ENCODE data around the gene MROH8.
A peak's percentile ranks its signal among the peaks of the same experiment; 100 is the strongest.

The MROH8 gene

GRCh38 chr20:37178839-37179682 lies at the start of gene MROH8, which contains the start of gene RPN2:
Gene MROH8 (minus strand): TSS chr20:37179548.
Gene RPN2 (plus strand): TSS chr20:37179330. CDS start chr20:37179357, 27 bp downstream.
- DNase-seq, result peak; percentile 95

DNA sequence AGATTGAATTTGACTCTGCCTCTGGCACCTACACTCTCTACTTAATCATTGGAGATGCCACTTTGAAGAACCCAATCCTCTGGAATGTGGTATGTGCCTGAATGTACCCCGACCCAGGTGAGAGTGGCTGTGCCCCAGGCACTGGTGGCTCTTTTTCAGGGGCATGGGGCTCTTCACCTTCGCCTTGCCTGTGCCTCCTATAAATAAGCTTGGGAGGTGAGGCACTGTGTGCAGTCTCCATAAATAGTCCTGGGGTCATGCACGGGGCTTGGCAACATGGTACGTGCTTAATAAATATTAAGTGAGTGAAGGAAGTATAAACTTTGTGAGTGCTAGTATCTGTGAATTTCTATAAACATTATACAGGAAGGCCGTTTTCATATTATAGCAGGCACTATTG lies 49.3 kb upstream of the MROH8 start:
- no peak for DNase-seq

- DNase-seq, result no peak
Observed at GRCh38 chr20:37228082-37228481, 48.7 kb upstream of the MROH8 start.

DNA sequence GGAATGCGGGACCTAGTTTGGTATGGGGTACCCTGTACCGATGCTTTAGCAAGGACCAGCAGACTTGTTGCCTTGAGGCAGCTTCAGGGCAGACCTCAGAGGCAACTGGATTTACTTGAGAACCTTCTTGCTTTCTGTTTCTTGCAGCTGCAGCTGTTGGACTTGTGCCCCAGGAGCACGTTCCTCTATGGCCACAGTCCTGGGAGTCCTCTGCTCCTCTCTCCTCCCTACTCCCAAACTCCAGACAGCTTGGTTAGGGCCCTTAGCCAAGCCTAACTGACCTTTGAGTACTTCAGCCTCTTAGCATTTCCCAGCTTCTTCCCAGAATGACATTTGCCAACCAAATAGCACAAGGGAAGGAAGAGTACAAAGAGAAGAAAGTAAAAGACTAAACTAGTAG lies 47.5 kb upstream of the MROH8 start:
- no peak for DNase-seq

DNA sequence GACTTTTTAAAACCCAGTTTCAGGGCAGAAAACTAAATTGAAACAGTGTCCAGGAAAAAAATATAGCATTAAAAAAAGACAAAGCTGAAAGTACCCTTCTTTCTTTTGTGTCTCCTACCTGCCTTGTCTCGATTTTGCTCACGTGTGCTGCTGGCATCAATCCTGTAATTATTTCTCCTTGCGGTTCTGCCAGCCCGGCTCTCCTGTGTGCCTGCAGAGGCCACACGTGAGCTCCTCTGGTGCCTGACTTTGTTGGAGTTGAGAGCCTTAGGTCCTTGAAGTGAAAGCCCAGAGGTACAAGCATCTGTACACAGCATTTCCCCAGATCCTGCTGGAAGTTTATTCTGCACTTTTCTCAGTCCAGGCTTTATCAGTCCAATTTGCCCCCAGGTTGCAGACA lies 45.8 kb upstream of the MROH8 start:
- DNase-seq, result no peak

- DNase-seq, result peak; percentile 28
Observed at GRCh38 chr20:37223053-37223452, 43.7 kb upstream of the MROH8 start.

DNA sequence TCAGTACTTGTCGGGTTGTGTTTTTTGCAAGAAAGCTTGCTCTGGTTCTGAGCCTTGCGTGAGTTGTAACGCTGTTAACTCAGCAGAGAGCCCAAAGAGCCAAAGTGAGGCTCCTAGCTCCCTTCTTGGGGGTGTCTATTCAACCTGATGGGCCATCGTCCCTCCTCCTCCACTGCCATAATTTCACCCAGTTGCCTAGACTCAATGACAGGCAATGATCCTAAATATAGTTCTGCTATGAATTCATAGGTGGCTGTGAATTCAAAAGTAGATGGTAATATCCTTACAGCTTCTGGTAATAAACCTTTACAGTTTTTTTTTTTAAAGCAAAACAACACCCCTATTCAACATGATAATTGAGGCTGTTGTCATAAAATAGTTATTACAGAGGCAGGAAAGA lies 42.7 kb upstream of the MROH8 start:
- DNase-seq, result no peak

- DNase-seq, result no peak
Observed at GRCh38 chr20:37220731-37221130, 41.4 kb upstream of the MROH8 start.

DNA sequence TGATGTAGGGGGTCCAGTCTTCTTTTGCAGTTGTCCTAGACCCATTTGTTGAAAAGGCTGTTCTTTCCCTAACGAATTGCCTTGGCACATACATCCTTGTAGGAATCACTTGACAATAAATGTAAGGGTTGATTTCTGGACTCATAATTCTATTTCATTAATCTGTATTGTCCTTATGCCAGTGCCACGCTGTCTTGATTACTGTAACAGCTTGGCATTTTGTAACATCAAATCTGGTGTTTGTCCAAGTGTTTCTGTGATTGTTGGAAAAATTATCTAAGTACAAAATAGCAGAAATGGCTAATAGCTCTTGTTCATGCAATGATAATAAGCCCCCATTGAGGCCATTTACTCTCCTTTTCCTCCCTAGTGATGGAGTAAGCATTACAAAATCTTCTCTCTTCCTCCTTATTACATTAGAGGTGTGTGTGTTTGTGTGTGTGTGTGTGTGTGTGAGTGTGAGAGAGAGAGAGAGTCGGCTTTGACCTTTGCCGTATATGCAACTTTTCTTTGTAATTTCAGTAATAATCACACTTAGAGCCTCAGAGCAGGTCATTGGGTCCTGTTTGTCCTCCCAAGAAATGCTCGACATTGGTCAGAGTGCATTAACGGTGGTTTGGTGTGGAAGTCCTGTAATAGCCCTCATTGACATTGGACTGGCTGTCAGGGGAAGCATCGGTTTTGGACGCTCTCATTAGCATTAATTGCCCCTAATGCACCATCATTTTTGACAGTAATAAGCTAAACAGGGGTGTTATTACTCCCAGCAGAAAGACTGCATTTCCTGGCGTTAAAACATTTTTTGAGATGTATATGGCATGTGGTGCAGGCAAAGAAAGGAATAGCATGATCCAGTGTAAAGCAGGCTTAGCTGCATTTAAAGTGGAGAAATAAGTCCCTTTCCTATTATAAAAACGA lies 40.7 kb upstream of the MROH8 start:
- no peak for DNase-seq

- no peak for DNase-seq
Observed at GRCh38 chr20:37218976-37219375, 39.6 kb upstream of the MROH8 start.

GRCh38 chr20:37218441-37218840 lies 39.1 kb upstream of the MROH8 start:
- DNase-seq, result no peak

DNA sequence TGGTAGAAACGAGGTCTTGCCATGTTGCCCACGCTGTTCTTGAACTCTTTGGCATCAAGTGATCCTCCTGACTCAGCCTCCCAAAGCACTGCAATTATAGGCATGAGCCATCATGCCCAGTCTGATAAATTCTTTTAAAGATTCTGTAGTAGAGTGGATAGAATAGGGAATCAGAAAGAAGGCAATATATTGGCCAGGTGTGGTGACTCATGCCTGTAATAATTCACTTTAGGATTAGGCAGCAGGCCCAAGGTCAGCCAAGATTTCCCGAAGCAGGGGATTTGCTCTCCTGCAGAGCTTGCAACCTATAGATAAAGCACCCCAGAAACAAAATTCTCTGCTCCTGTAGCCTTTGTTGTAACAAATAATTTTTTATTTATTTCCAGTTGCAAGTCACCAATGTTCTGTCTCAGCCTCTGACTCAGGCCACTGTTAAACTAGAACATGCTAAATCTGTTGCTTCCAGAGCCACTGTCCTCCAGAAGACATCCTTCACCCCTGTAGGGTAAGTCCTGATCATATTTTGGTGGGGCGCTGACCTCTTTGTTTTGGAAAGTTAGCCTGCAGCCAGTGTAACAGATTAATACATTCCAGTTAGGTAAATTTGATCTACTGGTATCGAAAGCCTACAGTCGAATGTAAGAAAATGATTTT lies 30.4 kb upstream of the MROH8 start:
- DNase-seq, result no peak

GRCh38 chr20:37209193-37209592 lies 29.8 kb upstream of the MROH8 start:
- no peak for DNase-seq

DNA sequence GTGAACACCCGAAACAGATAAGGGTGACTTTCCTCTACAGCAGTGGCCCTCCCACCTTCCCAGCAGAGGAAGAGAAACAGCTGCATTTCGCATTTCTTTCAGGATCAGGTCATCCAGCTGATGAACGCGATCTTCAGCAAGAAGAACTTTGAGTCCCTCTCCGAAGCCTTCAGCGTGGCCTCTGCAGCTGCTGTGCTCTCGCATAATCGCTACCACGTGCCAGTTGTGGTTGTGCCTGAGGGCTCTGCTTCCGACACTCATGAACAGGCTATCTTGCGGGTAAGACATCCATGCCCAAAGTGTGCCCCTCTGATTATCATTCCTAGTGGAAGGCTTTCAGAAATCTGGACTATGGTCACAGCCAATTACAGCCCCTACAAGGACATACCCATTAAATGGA lies 27.8 kb upstream of the MROH8 start:
- no peak for DNase-seq

GRCh38 chr20:37205794-37206193 lies 26.4 kb upstream of the MROH8 start:
- DNase-seq, result no peak

- DNase-seq, result no peak
Observed at GRCh38 chr20:37205130-37205529, 25.8 kb upstream of the MROH8 start.

DNA sequence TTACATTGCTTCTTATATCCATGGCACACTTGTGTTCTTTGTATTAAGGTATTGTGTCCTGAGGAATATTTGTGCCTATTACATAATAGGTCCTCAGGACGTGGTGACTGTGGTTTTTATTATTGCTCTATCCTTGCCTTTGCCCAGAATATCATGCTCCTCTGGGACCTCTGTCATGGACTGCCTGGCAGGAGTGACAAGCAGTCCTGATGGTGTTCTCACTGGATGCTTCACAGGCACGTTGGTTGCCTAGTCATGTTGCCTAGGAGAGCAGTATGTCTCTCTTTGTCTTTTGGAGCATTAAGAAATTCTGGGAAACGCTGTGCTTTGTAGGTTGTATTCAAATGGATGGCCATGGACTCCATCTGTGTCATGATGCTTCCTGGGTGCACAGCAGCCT lies 24.7 kb upstream of the MROH8 start:
- no peak for DNase-seq

GRCh38 chr20:37202267-37202943 lies 23.1 kb upstream of the MROH8 start:
- DNase-seq, result peak; percentile 93

- DNase-seq, result no peak
Observed at GRCh38 chr20:37201827-37202162, 22.4 kb upstream of the MROH8 start.

DNA sequence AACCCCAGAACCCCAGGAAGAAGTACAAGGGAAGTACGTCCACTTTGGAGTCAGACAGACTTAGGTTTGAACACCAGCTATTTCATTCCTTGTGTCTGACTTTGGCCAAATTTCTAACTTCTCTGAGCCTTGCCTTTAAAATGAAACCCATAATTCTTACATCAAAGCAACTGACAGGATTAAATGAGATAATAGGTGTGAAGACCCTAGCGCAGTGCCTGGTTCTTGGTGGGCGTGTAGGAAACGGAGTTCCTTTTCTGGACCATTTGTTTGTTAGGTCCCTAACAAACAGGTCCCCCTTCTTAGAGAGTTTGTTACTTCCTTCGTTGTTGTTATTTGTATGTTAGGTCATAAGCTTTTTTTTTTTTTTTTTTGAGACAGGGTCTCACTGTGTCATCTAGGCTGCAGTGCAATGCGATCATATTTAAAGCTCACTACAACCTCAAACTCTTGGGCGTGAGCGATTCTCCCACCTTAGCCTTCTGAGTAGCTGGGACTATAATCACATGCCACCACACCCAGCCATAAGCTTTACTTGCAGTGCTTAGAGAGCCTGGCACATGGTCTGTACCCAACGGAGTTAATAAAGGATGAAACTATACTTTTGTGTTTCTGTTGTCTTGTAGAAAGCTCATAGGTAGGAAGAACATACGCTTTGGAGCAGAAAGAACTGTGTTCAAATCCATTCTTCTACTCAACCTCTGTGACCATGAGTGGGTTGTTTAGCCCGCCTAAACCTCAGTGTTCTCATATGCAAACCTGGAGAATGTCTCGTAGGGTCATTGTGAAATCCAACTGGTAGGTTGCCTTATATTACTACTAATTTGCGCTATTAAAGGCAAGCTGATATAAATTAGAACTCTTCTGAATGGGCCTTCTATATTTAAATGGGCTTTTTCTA lies 21.8 kb upstream of the MROH8 start:
- DNase-seq, result no peak

- DNase-seq, result no peak
Observed at GRCh38 chr20:37200376-37200775, 21.0 kb upstream of the MROH8 start.
